SHP77 (cell line): ENCODE measurements around the gene SULT1B1.
"Not testable (repeated sequence)": the region's sequence is repeated elsewhere in the genome, so short reads cannot be mapped to it uniquely, and the experiment has no call there.

Experiments used
- DNase-seq, 2 experiments: peaks; one replicate each; lab custom pipeline; 2025; lab: John Stamatoyannopoulos, UW

The SULT1B1 gene

DNA sequence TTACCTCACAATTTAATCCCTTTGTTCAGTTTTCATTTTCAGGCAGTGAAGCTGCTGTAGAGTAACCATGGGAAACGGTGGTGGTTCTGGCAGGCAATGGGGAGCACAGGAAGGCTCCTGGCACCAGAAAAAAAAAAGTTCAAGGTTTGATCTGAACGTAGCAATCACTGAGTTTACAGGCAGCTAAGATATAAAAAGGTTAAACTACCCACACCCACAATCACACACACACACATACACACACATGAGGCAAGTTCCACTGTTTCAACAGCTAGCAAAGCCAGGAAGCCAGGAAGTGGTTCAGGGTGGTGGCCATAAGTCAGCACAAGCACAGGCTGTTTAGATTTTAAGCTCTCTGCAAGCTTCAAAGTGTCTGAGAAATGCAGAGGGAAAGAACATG lies at the start of gene SULT1B1:
SULT1B1 (minus strand) TSS at position 166 of the 400 bp plus-strand sequence. CDS start 5,403 bp downstream, outside the sequence.
- DNase-seq = no peak

DNA sequence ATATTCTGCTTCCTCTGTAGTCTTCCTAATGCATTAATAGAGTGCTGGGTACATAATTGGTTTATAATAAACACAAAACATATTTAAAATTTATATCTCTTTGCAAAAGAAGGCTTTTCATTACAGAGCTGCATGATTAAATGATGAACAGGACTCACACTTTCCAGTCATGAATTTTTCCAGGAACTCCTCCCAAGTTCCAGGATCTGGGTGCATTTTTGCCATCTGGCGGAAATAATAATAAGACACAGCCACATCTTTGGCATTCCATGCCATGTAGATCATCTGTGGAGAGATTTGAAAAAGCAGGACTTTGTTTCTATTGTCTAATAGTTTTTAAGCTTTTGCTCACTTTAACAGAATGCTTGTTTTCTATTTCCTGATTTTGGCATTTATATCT lies 40.2 kb upstream of the SULT1B1 start:
- DNase-seq = no peak

DNA sequence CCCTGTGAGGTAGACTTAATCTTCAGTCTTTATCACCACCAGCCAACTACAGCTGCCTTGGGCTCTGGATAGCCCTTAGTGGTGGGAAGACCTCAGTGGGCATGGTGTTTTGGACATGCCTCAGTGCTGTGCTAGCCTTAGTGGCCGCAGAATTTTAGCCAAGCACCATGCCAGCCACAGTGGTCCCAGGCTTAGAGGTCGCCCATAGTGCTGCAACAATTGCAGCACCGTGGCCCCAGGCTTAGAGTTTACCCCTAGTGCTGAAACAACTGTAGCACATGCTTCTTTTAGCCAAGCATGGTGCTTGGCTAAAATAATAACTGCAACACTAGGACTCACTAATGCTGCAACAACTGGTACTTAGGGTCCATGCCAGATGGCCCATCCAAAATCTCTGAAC lies 38.9 kb upstream of the SULT1B1 start:
- DNase-seq = no peak

DNA sequence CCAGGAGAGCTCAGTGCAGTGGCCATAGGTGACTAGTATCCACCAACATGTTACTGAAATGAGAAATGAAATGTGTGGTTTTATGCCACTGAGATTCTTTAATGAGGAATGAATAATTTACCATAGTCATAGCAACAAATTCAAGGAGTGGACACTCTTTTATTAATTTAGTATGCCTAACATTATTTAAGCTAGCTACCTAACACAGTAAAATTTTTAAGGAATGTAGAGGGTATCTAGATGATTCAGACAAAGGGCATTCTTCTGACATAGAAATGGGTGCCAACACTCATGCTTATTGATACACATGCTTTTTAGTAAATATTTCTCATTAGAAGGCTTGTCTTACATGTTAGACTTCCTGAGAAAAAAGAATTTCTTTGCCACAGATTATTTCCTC lies 33.3 kb upstream of the SULT1B1 start:
- no peak for DNase-seq

DNA sequence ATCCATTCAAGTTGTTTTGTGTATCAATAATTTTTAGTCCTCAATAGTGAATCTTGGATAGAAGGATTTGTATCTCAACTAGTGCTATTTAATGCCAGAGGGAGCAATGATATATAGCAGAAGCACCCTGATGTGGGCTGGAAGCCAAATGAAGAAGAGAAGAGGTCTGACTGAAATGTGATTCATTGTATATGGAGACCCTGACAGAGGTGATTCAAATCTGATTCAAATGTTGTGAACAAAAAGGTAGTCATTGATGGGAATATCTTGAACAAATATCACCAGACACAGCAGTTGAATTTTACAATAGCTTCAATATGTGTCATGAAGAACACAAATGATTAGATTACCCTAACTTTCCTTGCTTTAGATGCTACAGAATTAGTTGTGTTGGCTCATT lies 27.5 kb upstream of the SULT1B1 start:
- no peak for DNase-seq

DNA sequence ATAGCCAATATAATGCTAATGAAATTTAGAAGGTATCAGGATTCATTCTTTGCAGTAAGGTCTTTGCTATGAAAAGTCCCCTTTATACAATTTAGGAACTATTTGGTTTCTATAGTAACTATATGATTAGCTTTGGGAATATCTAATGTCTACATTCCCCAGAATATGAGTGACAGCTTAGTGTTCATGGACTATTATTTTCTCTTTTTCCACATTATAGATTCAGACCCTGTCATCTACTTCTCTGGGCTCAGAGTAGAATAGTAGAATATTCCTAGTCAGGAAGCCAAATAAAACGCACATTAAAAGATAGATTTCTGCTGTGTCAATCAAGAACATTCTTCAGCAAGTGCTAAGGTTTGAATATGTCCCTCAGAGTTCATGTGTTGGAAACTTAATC lies 26.1 kb upstream of the SULT1B1 start:
- no peak for DNase-seq

DNA sequence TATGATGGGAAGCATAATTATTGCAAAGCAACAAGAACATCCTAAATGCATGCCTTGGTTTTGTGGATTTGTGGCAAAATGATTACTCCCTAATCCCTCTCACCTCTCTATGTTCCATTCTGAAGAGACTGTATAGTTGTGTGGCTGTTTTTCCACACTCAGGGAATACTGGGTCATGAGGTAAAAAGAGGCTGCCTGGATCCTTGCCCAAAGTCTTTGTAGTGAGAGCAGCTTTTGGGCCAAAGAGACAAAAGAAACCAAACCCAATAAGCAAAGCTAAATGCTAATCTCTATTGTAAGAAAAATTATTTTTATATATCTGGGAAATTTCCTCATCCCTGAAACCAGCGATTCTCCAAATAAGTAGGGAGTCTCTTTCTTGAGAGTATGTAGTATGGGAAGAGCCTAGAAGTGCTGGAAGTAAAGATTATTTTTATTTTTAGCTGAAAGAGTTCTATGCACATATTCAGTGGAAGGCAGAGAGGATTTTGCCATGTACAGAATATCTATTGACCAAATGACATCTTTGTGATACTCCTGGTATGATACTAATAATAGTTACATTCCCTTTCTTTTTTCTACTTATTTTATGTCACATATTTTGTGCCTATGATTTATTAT lies 24.9 kb upstream of the SULT1B1 start:
- no peak for DNase-seq

DNA sequence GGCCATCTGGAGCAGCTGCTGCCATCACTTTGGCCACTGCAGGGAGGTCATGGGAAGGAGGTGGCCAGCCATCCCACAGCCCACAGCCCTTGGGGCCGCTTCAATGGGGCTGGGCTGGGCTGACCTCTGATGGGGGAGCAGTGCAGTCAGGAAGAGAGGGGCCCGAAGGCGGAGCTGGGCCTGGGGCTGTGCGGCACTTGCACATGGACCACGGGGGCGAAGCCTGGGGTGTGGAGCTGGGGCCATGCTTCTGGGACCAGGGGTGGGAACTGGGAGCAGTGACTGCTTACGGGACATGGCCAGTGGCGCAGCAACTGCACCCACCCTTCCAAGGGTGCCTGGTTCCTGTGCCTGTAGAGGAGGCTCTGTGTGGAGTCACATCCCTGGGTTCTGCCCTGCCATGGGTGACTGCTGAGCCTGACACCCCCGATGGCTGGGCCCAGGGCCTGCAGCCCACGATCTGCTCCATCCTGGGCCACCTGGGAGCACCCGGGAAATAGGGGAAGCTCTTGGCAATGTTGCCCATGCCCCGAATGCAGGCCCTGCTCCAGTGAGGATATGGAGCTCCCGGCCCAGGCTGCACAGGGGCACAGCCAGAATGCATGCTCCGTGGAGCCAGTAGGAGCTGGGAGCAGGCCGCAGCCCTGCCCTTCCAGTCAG lies 22.4 kb upstream of the SULT1B1 start:
- no peak for DNase-seq

DNA sequence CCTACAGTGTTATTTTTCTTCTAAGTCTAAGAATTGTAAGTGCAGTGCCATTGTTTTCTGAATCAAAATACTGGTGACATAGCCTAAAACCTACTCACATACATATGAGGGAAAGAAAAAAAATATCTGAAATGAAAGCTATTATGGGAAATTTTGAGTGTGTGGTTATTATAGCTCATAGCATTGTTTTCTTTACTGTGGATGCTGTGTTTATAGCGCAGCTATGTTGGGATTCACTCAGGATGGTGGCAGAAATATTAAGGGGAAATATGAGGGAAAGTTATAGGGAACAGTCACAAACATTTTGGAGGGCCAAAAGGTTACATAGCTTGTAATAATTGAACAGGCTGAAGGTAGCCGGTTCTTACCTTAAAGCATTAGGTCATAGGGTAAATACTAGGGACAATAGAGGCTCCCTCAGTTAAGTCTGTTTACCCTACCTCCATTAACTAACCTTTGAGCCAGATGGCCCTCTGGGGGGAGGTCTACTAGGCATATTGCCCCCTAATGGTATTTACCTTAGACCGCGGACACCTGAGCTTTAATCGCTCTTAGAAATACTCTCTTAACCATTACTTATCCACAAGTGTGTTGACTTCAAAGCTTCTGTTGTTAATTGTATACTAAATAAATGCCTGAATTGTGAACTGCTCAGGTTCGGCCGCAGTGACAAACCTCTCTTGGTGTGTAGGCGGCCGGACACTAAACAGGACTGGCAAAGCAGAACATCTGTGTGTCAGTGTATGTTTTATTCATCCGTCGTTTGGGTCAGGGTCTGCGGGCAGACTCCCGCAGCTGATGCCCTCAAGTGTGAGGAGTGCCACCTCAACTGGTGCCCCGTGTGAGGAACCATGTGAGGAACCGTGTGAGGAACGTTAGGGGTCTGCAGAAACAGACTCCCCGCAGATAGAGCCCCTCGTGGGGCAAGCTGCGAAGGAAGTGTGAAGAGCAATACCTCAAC lies 21.3 kb upstream of the SULT1B1 start:
- peak; percentile 21 to 24 for DNase-seq

DNA sequence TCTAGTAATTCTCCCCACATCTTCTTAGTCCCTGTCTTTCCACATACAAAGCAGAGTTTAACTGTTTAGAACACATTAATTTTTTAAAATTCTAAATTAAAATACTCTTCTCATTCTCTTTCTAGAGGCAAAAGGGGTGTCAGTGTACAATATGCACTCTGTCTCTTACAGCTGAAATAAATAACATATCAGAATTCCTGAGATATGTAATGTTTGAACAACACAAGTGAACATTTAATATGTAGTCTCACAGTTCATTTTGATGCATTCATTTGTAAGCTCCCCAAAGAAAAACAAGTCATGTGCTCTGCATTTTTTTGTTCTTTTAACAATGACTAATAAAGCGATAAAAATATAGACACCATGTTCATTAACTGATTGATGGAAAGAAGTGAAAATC lies 19.7 kb upstream of the SULT1B1 start:
- no peak for DNase-seq

DNA sequence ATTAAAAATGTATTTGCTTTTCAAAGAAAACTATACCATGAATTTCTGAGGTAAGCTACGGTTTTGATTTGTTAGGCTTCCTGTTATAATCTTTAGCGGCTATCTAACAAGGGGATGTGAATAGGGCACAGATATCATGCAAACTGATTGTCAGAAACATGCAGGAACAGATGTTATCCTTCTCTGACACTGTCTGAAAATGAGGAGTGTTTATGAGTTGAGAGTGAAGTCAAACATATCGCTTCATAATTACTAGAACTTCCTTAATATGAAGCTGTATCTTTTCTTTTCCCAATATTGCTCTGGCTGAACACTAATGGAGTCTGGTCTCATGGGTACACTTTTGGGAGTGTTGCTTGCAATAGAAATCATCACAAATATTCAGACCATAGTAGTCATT lies 16.3 kb upstream of the SULT1B1 start:
- no peak for DNase-seq

DNA sequence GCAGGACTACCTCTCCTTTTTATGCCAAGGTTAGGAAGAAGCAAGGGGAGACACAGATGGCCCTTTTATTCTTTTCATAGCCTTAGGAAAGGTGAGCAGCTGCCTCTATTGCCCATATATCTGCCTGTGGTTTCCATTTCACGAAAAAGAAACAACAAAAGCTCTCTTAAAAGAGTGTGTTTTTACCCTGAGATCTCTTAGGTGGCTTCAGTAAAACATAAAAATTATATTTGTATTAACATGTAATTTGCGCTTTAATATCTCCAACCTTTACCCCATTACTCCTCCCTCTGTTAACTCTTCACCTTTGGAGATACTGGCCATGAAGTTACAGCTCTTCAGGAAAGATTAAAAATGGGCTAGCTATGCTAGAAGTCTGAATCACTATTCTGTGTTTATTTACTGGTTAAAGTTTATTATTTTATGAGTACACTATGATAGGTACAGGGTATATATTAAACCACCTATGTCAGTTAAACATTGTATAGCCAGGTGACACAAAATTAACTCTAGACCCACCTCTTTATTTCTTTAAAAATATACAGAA lies 15.0 kb upstream of the SULT1B1 start:
- DNase-seq = no peak

DNA sequence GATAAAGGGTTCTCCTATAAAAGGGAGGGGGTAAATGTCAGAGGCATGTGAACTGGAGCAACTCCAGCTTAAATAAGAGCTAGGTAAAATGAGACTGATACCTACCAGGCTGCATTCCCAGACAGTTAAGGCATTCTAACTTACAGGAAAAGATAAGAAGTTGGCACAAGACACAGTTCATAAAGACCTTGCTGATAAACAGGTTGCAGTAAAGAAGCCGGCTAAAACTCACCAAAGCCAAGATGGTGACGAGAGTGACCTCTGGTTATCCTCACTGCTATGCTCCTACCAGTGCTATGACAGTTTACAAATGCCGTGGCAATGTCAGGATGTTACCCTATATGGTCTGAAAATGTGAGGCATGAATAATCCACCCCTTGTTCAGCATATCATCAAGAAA lies 13.1 kb upstream of the SULT1B1 start:
- DNase-seq = no peak

DNA sequence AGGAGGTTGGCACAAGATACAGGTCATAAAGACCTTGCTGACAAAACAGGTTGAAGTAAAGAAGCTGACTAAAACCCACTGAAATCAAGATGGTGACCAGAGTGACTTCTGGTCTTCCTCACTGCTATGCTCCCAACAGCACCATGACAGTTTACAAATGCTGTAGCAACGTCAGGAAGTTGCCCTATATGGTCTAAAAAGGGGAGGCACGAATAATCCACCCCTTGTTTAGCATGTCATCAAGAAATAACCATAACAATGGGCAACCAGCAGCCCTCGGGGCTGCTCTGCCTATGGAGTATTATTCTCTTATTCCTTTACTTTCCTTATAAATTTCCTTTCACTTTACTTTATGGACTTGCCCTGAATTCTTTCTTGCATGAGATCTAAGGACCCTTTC lies 8.1 kb upstream of the SULT1B1 start:
- not testable (repeated sequence) for DNase-seq

DNA sequence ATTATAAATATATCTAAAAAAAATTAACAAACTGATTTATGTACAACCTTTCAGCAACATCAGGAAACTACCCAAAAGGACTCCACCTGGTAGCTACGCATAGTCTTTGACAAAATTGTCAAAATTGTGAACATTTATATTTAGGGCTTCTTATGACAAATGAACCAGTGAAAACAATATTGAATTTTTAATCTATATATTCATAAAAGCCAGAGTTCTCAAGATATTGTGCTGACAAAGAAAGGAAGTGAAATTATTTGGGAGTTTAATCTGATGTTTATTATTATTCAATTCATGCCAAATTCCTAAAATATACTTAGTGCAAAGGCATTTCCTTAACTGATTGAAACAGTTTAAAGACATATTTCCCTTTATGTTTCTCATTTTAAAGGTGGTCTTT lies 5.3 kb upstream of the SULT1B1 start:
- DNase-seq = no peak

DNA sequence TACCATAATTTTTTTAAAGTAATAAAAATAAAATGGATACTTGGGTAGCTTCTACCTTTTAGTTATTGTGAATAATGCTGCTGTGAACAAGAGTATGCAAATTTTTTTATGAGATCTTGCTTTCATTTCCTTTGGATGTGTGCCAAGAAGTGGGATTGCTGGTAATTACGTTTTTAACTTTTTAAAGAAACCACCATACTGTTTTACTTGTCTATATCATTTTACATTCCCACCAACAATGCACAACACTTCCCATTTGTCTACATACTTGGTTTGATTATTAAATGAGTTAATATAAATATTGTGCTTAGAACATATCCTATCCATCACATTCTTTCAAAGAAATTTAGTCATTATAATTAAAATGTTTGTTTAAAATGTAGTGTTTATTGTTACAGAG lies 3.9 kb upstream of the SULT1B1 start:
- DNase-seq = no peak

DNA sequence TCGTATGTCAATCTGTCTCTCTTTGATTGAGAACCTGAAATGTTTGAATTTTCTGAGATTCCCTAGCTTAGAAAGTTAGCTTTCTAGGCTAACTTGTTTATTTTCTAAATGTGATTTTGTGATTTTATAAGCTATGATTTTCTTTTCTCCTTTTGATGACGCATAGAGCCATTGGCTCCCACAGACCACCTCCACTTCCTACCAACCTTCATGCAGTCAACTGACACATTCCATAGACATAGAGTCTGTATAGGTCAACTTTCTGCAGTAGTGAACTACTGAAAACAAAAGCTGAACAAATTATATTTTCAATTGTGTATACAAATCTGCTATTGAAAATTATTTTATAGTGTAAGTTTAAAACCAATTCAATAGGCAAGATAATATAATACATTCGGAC lies 2.8 kb upstream of the SULT1B1 start:
- DNase-seq = no peak

DNA sequence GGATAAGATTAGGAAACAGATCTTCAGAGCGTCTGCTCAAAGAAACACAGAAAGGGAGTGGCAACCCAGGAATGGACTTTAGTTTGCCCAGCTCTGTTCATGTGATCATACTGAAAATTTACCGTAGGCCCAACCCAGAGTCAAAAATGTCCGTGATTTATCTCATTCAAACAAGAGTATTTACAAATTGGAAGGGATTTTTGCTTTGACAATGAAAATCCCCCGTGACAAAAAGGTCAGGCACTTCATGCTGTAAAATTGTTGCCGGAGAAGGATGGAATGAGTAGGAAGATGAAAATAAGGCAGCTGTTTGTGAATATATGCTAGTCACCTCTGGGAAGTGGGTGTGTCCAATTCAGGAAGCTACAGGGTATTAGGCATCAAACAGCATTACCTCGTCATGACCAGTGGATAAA lies 1.2 kb downstream of the SULT1B1 start:
- DNase-seq = no peak

DNA sequence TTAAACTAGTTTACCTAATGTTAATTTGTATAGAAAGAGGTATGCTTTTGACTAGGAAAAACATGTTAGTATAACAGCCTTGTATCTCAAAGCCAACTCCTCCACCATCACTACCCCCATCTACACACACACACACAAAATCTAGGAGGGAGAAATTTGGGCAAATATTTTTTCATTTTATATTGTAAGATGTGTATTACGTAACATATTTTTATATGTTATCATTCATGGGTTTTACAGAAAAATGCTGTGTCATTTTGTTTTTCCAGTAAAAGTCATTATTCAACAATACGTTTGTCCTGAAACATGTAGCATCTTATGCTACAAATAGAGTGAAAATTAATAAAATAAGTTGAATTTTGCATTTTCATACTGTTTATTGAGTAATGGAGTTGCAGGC lies 3.0 kb downstream of the SULT1B1 start:
- DNase-seq = no peak

DNA sequence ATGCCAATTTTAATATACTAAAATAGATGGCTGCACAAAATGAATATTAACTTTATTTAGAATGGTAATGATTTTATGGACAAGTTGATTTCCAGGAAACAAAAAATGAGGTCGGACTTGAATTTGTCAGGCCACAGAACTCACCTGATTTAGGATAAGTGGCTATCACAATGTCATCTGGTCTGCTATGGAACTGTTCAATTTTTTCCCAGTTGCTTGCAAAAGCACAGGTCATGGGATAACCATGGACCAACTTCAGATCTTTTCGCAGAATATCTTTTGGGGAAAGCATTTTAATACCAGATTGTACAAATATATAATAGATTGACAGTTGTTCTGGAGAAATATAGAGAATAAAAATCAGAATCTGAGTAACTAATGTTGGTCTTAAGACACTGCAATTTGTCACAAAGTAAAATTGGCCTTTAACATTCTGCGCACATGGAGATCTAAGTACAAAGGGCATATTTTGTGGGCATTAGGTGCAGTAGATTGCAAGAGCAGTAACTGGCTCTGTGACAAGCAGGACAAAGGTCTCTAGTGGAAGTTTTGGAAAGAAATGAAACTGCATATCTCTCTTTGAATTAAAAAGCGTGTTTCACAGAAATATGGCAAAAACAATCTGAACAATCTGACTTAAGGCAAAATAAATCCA lies 5.4 kb downstream of the SULT1B1 start:
- no peak for DNase-seq

DNA sequence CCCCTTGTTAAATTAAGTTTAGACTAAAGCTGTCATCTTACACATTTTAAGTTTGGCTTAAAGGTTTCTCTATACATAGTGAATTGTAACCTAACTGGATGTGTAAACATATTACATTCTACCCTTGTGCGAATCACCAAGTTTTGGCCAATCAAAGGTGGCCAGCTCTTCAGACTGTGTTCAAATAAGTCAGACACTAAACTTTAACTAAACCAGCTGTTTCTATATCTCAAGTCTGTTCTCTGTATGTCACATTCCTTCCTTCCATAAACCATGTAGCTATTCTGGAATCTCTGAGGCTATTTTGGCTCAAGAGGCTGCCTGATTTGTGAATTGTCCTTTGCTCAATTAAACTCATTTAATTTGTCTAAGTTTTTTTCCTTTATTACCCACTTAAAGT lies 6.7 kb downstream of the SULT1B1 start:
- DNase-seq = no peak

DNA sequence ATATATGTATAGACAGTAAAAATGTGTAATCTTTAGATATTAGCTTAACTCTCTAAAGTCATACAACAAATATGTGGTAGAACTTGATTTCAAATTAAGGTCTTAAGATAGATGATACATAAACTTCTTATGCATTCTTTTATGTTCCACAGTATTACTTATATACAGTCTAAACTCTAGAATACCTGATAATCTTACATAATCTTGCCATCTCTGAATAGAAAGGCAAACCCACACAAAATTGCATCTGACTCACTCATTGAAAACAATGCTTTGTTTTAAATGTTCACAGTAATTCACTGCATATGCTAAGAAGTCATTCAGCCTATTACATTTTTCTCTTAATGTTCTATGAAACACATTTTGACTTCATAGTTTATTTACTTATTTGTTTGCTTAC lies 10.1 kb downstream of the SULT1B1 start:
- no peak for DNase-seq
